CMK (cell line): ENCODE data around the gene MAP2K1.
"Not testable (repeated sequence)": the region's sequence is repeated elsewhere in the genome, so short reads cannot be mapped to it uniquely, and the experiment has no call there.

ENCODE experiments used
- DNase-seq: peaks from one replicate; pipeline ENCODE4 v3.0.0-alpha.2; 2010; ENCODE audit warnings: low read depth

MAP2K1 gene

DNA sequence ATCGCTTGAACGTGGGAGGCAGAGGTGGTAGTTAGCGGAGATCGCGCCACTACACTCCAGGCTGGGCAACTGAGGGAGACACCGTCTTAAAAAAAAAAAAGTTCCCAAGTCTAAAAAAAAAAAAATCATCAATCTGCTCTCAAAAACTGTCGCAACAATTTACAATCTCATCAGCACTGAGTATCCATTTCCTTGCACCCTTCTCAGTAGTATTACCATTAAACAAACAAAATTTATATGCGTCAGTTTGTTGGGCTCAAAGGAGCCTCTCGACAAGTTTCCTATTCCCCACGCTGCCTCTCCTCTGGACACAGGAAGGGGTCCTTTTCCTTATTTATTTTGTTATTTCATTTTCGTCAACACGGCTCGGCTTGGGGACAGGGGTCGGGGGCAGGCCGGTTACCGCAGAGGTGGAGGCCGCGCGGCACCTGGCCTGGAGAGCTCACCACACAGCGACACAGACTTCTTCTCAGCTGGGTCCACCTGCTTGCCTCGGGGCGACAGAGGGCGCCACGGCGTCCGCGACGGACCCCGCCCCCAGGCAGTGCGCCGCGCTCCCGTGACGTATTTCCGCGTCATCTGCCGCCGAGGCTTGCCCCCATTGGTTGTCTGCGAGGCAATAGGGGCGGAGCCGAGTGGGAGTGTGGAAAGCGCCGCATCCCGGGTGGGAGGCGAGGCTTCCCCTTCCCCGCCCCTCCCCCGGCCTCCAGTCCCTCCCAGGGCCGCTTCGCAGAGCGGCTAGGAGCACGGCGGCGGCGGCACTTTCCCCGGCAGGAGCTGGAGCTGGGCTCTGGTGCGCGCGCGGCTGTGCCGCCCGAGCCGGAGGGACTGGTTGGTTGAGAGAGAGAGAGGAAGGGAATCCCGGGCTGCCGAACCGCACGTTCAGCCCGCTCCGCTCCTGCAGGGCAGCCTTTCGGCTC is at the start of gene MAP2K1:
Gene MAP2K1, plus strand, starts transcription at position 709 of the 920 bp plus-strand sequence. CDS start 436 bp downstream, outside the sequence.
- peak; percentile 88 for DNase-seq

DNA sequence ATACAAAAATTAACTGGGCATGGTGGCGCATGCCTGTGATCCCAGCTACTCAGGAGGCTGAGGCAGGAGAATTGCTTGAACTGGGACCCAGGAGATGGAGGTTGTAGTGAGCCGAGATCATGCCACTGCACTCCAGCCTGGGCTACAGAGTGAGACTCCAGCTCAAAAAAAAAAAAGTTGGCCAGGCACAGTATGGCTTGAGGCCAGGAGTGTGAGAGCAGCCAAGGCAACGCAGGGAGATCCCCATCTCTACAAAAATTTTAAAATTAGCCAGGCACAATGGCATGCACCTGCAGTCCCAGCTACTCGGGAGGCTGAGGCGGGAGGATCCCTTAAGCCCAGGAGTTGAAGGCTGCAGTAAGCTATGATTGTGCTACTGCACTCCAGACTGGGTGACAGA is 38.2 kb upstream of the MAP2K1 start:
- DNase-seq, result not testable (repeated sequence)

DNA sequence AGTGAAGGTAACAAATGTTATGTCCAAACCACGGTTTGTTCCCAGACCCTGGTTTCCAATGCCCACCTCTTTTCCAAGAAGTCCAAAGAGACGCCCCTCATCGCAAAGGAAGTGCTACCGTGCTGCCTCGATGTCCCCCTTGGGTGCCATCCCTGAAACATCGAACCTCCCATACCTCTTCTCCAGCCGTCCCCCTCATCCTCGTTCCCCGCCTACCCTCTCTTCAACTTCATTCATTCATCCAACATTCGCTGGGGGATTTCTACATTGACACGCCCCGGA is 30.7 kb upstream of the MAP2K1 start:
- DNase-seq, result no peak

DNA sequence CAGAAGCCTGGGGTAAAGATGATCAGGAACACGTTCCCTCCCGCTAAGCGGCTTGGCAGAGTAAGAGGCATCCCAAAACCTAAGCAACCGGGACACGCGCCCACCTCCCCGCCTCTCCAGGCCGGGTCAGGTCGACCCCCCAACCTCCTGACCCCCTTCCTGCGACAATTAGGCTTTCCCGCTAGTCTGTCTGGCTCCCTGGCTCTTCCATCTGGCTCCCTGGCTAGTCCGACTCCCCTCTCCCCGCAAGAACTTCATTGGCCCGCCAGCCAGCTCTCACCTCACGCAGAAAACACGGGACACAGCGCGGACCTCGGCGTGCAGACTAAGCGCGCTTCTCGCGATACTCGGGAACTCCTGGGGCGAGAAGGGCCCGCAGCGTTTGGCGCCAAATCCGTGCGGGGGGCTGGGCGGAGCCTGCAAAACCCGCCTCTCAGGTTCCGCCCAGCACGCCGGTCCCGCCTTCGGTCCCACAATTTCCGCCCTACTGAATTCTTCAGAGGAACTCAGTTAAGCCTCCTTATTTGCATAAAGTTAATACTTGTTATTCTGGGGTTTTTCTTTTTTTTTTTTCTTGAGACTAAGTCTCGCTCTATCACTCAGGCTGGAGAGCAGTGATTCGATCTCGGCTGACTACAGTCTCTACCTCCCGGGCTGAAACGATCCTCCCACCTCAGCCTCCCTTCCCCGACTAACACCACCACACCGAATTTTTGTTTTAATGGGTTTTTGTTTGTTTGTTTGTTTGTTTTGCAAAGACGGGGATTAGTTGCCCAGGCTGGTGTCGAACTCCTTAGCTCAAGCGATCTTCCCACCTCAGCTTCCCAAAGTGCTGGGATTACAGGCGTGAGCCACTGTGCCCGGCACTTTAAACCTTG is 30.1 kb upstream of the MAP2K1 start, which contains the start of gene TIPIN:
Gene TIPIN, minus strand, starts transcription at position 327 of the 878 bp plus-strand sequence. CDS start 3,738 bp downstream, outside the sequence.
- peak; percentile 84 for DNase-seq

DNA sequence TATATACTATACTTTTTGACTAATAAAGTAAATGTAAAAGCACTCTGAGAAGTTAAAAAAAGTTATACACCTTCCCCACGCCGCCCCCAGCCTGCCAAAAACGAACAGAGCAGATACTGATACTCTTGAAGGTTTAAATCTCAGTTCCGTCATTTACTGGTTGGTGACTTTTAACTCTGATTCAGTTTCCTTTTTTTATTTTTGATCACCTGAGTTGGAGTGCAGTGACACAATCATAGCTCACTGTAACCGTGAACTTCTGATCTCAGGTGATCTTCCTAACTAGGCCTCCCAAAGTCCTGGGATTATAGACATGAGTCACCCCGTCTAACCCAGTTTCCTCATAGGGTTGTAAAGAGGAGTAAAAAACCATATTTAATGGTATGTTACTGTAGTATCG is 27.0 kb upstream of the MAP2K1 start:
- DNase-seq, result no peak

DNA sequence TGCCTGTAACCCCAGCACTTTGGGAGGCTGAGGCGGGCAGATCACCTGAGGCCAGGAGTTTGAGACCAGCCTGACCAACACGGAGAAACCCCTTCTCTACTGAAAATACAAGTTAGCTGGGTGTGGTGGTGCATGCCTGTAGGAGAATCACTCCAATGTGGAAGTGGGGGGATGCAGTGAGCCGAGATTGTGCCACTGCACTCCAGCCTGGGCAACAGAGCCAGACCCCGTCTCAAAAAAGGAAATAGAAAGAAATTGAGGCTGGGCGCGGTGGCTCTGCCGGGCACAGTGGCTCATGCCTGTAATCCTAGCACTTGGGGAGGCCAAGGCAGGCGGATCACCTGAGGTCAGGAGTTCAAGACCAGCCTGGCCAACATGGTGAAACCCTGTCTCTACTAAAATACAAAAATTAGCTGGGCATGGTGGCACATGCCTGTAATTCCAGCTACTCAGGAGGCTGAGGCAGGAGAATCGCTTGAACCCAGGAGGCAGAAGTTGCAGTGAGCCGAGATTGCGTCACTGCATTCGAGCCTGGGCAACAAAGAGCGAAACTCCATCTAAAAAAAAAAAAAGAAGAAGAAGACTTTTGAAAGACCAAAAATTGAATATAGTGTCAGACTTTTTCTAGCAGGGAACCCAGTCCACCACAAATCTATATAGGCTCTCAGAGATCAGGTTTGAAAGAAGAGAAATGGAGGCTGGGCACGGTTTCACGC is 24.8 kb upstream of the MAP2K1 start:
- DNase-seq, result not testable (repeated sequence)

DNA sequence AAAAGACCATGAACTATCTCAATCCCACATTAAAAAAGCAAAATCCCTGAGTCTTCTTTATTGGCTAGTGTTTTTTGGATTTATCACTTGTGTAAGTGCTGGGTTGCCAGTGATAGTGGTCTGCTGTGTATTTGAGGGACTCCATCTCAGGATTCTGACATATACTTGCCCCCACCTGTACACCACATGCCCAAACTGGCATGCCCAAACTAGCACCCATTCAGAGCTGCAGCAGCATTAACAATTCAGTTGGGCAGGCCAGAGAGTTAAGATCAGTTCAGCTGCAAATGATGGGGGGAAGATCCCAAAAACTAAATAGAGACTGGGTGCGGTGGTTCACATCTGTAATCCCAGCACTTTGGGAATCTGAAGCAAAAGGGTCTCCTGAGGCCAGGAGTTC is 23.9 kb upstream of the MAP2K1 start:
- no peak for DNase-seq

DNA sequence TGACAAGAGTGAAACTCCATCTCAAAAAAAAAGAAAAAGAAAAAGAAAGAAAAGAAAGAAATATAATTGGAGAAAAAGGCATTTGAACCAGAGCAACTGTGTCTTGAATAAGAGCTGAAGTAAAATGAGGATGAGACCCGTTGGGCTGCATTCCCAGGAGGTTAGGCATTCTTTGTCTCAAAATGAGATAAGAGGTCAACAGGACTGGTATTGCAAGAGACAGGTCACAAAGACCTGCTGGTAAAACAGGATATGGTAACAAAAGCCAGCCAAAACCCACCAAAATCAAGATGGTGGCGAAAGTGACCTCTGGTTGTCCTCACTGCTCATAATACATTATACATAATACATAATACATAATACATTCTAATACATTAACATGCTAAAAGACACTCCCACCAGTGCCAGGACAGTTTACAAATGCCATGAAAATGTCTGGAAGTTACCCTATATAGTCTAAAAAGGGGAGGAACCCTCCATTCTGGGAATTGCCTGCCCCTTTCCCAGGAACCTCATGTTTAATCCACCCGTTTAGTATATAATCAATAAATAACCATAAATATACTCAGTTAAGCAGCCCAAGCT is 21.7 kb upstream of the MAP2K1 start:
- no peak for DNase-seq

DNA sequence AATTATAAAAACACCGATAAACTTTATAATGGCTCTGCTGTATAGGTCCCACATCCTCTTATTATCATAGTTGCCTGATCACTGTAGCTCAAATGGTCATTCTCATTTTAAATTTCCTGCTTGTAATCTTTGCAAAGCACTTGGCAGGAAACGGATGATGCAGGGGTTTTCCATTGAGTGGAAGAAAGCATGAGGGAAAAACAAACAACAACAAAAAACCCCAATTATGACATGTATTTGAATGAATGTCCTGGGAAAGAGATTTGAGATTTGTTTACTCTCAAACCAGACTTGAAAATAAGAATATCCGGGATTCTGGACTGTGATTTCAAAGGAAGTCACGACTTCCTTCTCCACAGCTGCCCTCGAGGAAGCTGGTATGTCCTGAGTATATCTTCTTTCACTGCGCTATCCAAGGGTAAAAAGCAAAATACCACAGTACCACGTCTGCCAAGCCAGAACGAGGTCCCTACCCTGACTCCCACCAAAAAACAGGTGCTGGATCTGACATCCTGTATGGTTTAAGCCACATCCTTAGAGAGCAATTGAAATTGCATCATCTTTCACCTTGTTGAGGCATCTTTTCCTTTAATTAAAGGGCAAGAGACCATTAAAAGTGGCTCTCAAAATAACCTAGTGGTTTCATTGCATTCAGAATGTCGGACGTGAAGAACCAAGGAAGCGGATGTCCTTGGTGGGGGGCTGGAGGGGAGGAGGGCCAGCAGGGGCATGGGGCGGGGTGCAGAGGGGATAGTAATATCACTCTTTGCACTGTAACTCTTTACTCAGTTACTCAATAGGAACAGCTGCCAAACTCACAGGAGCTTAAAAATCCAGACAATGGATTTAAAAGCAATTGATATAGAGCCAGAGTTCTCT is 16.7 kb upstream of the MAP2K1 start:
- DNase-seq, result peak; percentile 45

DNA sequence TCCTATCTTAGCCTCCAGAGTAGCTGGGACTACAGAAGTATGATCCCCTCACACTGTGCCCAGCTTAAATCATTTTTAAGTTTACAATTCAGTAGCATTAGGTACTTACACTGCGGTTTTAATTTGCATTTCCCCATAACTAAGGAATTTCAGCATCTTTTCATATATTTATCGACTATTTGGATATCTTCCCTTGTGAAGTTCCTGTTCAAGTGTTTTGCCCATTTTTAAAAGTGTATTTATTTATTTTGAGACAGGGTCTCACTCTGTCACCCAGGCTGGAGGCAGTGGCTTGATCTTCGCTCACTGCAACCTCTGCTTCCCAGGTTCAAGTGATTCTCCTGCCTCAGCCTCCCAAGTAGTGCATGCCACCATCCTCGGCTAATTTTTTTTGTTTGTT is 12.5 kb upstream of the MAP2K1 start:
- DNase-seq, result no peak

DNA sequence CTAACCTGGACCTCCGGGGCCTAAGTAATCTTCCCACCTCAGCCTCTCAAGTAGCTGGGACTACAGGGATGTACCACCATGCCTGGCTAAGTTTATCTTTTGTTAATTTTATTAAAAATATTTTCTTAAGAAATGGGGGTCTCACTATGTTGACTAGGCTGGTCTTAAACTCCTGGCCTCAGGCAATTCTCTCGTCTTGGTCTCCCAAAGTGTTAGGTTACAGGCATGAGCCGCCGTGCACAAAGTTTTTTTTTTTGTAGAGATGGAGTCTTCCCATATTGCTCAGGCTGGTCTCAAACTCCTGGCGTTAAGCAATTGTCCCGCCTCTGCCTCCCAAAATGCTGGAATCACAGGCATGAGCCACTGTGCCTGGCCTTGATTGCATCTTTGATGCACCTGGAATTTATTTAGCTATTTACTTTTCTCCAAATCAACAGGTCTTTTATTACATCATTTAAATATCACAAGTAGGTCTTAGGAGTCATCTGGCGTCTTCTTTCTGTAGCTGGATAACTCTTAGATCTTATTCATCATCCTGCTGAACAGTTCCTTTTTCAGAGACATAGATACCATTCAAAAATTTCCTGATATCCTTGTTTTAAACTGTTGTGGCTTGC is 7.8 kb upstream of the MAP2K1 start:
- DNase-seq, result no peak

DNA sequence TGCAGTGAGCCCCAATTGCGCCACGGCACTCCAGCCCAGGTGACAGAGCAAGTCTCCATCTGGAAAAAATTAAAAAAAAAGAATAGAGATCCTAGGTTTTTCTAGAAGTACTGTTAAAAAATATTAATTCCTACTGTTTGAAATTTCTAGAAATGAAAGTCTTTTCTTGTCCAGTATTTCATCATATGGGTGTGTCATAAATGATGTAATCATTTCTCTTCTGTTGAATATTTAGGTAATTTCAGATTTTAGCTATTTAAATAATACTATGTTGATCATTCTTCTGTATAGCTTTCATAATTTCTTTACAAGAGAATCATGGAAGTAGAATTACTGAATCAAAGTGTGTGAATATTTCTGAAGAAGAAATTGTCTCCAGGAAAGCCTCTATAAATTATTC is 5.3 kb upstream of the MAP2K1 start:
- DNase-seq, result not testable (repeated sequence)

DNA sequence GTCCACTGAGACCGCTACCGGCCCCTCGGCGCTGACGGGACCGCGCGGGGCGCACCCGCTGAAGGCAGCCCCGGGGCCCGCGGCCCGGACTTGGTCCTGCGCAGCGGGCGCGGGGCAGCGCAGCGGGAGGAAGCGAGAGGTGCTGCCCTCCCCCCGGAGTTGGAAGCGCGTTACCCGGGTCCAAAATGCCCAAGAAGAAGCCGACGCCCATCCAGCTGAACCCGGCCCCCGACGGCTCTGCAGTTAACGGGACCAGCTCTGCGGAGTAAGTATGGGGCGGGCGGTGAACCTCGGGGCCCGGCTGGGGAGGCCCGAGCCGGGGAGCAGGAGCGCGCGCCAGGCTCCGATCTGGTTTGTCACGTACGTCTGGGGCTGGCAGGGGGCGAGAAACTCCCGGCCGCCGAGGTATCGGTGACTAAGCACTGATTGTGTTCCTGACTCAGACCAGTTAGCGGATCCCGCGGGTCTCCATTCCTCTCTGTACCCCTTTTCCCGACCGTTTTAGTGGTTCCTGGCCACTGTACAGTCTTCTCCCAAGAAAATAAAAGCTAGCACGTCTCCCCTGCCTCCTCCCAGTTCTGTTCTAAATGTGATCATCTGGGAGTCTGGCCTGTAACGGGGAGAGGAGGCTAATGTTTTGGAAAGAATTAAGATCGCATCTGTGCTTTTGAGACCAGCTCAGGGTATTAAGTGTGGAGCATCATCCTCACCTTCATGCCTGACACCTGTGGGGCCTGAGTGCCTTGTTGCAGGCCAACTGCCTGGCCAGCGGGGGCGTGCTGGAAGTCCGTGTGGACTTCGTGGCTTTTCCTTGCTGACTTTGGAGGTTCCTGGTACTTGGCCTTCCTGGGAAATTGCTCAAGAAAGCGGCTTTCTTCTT is 691 bp downstream of the MAP2K1 start:
- DNase-seq, result no peak

DNA sequence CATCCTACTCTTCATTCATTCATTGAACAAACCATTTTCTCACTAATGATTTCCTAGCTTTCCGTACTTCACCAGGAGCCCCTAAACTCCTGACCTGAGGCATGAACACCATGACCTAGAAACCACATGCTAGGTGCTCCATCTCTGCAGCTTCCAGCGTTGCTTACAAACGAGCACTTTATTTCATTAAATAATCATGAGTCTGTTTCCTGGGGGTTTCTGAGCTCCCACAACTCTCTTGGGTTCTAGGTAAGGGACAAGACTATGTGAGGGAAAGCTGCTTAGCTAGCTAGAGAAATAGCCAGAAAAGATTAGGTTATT is 1.3 kb downstream of the MAP2K1 start:
- DNase-seq, result no peak

DNA sequence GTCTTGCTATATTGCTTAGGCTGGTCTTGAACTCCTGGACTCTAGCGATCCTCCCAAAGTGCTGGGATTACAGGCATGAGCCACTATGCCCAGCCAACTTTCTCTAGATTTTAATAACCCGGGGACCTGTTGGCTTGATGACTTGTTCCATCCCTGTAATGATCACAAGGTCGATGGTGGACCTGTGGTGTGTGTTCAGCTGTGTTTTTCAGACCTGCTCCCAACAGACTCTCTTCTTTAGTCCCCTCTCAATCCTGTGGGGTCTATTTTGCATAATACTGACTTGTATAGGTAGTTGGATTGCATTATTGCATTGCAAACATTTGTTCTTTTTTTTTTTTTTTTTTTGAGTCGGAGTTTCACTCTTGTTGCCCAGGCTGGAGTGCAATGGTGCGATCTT is 1.9 kb downstream of the MAP2K1 start:
- DNase-seq, result no peak

DNA sequence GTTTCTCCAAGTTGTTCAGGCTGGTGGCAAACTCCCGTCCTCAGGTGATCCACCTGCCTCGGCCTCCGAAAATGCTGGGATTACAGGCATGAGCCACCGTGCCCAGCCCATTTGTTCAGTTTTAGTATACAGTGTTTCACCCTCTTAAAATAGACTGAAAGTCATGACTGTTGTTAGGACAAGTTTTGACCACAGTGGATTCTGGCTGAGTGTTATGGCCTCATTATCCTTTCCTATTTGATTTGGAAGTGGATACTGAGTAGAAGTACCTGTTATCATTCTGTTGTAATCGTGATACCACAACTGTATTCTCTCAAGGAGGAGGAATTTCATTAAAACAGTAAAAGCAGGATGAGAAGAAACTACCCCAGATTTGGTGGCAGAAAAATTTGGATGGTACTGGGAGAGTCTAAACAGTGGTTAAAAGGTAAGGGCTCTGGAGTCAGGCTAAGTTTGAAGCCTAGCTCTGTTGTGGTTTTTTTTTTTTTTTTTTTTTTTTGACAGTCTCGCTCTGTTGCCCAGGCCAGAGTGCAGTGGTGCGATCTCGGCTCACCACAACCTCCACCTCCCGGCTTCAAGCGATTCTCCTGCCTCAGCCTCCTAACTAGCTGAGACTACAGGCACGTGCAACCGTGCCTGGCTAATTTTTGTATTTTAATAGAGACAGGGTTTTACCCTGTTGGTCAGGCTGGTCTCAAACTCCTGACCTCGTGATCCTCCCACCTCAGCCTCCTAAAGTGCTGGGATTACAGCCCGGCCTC is 2.6 kb downstream of the MAP2K1 start:
- DNase-seq, result no peak

DNA sequence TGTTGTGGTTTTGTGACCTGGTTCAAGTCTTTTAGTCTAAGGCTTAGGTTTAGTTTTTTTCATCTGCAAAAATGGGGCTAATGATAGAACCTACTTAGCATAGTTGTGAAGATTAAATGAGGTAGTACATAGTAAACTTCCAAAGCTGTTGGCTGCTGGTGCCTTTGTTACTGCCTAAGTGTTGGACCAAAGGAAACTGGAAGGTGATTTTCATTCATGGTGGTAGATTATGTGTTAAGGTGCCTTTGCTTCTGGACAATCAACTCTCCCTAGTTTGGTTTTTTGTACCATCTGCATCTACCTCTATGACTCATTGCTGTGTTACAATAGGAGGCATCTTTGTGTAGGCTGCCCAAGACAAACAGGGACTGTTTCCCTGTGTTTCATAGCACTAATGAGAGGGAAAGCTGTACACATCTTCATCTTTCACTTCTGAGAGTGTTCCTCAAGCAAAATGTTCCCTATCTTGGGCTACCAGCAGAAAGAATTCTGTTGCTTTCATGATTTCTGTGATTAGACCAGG is 3.2 kb downstream of the MAP2K1 start:
- DNase-seq, result no peak

DNA sequence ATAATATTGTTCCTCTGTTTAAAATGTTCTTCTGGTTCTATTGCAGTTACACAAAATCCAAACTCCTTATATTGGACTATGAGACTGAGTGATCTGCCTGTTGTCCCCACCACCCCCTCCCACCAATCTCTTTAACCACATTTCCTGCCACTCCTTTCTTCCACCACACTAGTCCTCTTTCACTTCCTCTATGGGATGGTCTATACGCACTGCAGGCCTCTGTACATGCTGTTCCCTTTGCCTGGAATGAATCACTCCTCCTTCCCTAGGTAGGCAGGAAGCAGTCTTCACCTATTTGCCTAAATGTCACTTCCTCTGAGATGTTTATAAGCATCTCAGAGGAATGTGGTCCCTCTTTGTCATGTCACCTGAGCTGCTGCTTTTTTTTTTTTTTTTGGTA is 4.0 kb downstream of the MAP2K1 start:
- DNase-seq, result peak; percentile 44

DNA sequence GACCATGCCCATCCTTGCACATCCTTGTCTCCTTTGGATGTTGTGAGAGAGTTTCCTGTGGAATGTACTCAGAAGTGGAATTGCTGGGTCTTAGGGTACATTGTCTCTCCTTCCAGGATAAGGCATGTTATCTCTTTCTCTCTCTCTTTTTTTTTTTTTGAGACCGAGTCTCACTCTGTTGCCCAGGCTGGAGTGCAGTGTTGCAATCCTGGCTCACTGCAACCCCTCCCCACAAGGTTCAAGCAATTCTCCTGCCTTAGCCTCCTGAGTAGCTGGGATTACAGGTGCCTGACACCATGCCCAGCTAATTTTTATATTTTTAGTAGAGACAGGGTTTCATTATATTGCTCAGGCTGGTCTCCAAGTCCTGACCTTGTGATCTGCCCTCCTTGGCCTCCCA is 6.3 kb downstream of the MAP2K1 start:
- not testable (repeated sequence) for DNase-seq
